Neural cell (in vitro differentiated cells): ENCODE results near the gene RPL41. TPM values are rescaled to one million over a fixed set of nuclear protein-coding genes. Genes with fewer than 3 reads are reported as not detected.
A peak's percentile ranks its signal among the peaks of the same experiment; 100 is the strongest.

ENCODE experiments used
- H2AFZ ChIP-seq: fragments of 200-600, 300-800 bp; sonication (generic), shearing (Covaris generic); 2 replicates; pipeline ENCODE4 v1.6.0; 2014; ENCODE audit warnings: low read depth, mild to moderate bottlenecking, antibody characterized with exemption, low read length, moderate library complexity
- H3F3A ChIP-seq: fragments of 200-600 bp; shearing (Covaris generic); 2 replicates; pipeline ENCODE4 v1.6.1; 2016; ENCODE audit warnings: mild to moderate bottlenecking, moderate library complexity, mixed read lengths, antibody characterized with exemption, low read length; ENCODE audit not compliant: insufficient read depth, poor library complexity, severe bottlenecking
- H3K27ac ChIP-seq: fragments of 200-600, 300-800 bp; sonication (generic), shearing (Covaris generic); 2 replicates; pipeline ENCODE4 v1.5.1; 2014; ENCODE audit warnings: mild to moderate bottlenecking, low read length, moderate library complexity
- H3K27me3 ChIP-seq: fragments of 300-800, 200-600 bp; sonication (generic), shearing (Covaris generic); 2 replicates; pipeline ENCODE4 v1.6.0; 2014; ENCODE audit warnings: mild to moderate bottlenecking, low read depth, low read length, moderate library complexity; ENCODE audit not compliant: insufficient read depth
- H3K36me3 ChIP-seq: fragments of 300-800, 200-600 bp; sonication (generic), shearing (Covaris generic); 2 replicates; pipeline ENCODE4 v1.5.1; 2014; ENCODE audit warnings: mild to moderate bottlenecking, antibody characterized with exemption, low read length, moderate library complexity; ENCODE audit not compliant: insufficient read depth
- H3K4me2 ChIP-seq: fragments of 300-800, 200-600 bp; sonication (generic), shearing (Covaris generic); 2 replicates; pipeline ENCODE4 v1.6.0; 2014; ENCODE audit warnings: mild to moderate bottlenecking, low read length
- H3K4me3 ChIP-seq: fragments of 300-800, 200-600 bp; sonication (generic), shearing (Covaris generic); 2 replicates; pipeline ENCODE4 v1.5.1; 2014; ENCODE audit warnings: mild to moderate bottlenecking, low read length, moderate library complexity
- H3K79me2 ChIP-seq: fragments of 200-600 bp; shearing (Covaris generic); replicated peaks from 2 replicates; pipeline ENCODE4 v1.6.0; 2014; ENCODE audit warnings: mild to moderate bottlenecking, low read length, moderate library complexity; ENCODE audit not compliant: insufficient read depth
- H3K9ac ChIP-seq: fragments of 300-800, 200-600 bp; sonication (generic), shearing (Covaris generic); 2 replicates; pipeline ENCODE4 v1.6.1; 2016; ENCODE audit warnings: mild to moderate bottlenecking, low read length, mixed read lengths
- H3K9me2 ChIP-seq: fragments of 200-600 bp; shearing (Covaris generic); 2 replicates; pipeline ENCODE4 v1.6.1; 2016; ENCODE audit warnings: mild to moderate bottlenecking, low read length, mixed read lengths; ENCODE audit not compliant: insufficient read depth
- H3K9me3 ChIP-seq: fragments of 200-600, 300-800 bp; sonication (generic), shearing (Covaris generic); 2 replicates; pipeline ENCODE4 v1.6.1; 2016; ENCODE audit warnings: mild to moderate bottlenecking, mixed run types, low read length, moderate library complexity, mixed read lengths
- H4K20me1 ChIP-seq: fragments of 200-600 bp; shearing (Covaris generic); 2 replicates; pipeline ENCODE4 v1.6.1; 2016; ENCODE audit warnings: mild to moderate bottlenecking, mixed run types; ENCODE audit not compliant: insufficient read depth
- EP300 ChIP-seq: fragments of 450-650 bp; conservative IDR thresholded peaks from 2 replicates; pipeline ENCODE4 v1.6.1; 2014; ENCODE audit warnings: antibody characterized with exemption, mild to moderate bottlenecking, moderate library complexity; ENCODE audit not compliant: poor library complexity, severe bottlenecking
- EZH2 ChIP-seq: fragments of 200-600, 300-800 bp; shearing (Covaris generic), sonication (generic); IDR thresholded peaks from 2 replicates; pipeline ENCODE4 v1.6.1; 2014; ENCODE audit warnings: antibody characterized with exemption, low read length, borderline replicate concordance, mild to moderate bottlenecking; ENCODE audit not compliant: insufficient read depth, poor library complexity, severe bottlenecking
- MXI1 ChIP-seq: fragments of 450-650 bp; conservative IDR thresholded peaks from 2 replicates; pipeline ENCODE4 v1.6.1; 2014; ENCODE audit warnings: antibody characterized with exemption, mild to moderate bottlenecking; ENCODE audit not compliant: poor library complexity, severe bottlenecking
- POLR2AphosphoS5 ChIP-seq: IDR thresholded peaks from 2 replicates; pipeline ENCODE4 v1.6.1; 2012
- RAD21 ChIP-seq: fragments of 450-650 bp; conservative IDR thresholded peaks from 2 replicates; pipeline ENCODE4 v1.6.1; 2014; ENCODE audit warnings: antibody characterized with exemption, mild to moderate bottlenecking, moderate library complexity
- SMC3 ChIP-seq: fragments of 450-650 bp; conservative IDR thresholded peaks from 2 replicates; pipeline ENCODE4 v1.6.1; 2014; ENCODE audit warnings: antibody characterized with exemption, mild to moderate bottlenecking, moderate library complexity; ENCODE audit not compliant: poor library complexity
- TAF1 ChIP-seq: IDR thresholded peaks from 2 replicates; pipeline ENCODE4 v1.6.1; 2012; ENCODE audit warnings: low read depth
- polyA plus RNA-seq: library from polyadenylated mRNA; depleted of rRNA; stranded (reverse); fragments of >200 nt; gene quantifications from 2 replicates; pipeline ENCODE4 v1.2.3, GENCODE V29; 2014
- TF ChIP-seq, protein P1 (sequence below): fragments of 450-650 bp; IDR thresholded peaks from 2 replicates; pipeline ENCODE4 v1.5.1; 2014; ENCODE audit warnings: antibody characterized with exemption, mild to moderate bottlenecking, moderate library complexity; ENCODE audit not compliant: poor library complexity, severe bottlenecking
- TF ChIP-seq, protein P2 (sequence below): IDR thresholded peaks from 2 replicates; pipeline ENCODE4 v1.6.1; 2012; ENCODE audit warnings: borderline replicate concordance

The RPL41 gene
- polyA plus RNA-seq, 1 donor from 2014 or later, result 2,186 TPM

DNA sequence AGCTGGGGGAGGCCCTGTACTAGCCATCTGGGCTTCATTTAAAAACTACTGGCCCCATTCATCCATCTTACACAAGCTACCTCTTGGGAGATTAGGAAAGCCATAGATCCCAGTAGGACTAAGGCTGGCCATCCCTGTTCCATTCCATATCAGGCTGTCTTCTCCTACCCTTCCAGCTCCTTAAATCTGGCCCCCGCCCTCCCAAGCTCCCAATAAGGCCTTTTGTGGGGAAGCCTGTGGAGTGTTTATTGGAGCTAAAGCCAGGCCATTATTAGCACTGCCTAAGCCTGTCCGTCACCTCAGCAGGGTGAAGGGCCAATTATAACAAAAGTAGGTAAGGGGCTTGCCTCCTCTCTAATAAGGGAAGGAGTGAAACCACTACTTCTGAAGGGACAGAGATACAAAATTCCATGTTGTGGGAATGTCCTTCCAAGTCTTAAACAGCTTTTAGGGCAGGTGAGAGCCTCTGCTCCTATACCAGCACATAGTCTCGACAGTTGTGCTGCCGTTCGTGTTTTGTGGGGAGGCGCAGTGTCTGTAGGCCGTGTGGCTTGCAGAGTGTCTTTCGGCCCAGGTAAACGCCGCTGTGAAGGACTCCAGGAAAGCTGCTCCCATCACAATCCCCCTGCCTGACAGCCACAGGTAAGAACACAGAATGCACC is 45.4 kb downstream of the RPL41 start:
- H3K9ac ChIP-seq, result no peak overlapping the region
- H3K36me3 ChIP-seq, result peaks cover 13% of the 10 kb centered on the region

DNA sequence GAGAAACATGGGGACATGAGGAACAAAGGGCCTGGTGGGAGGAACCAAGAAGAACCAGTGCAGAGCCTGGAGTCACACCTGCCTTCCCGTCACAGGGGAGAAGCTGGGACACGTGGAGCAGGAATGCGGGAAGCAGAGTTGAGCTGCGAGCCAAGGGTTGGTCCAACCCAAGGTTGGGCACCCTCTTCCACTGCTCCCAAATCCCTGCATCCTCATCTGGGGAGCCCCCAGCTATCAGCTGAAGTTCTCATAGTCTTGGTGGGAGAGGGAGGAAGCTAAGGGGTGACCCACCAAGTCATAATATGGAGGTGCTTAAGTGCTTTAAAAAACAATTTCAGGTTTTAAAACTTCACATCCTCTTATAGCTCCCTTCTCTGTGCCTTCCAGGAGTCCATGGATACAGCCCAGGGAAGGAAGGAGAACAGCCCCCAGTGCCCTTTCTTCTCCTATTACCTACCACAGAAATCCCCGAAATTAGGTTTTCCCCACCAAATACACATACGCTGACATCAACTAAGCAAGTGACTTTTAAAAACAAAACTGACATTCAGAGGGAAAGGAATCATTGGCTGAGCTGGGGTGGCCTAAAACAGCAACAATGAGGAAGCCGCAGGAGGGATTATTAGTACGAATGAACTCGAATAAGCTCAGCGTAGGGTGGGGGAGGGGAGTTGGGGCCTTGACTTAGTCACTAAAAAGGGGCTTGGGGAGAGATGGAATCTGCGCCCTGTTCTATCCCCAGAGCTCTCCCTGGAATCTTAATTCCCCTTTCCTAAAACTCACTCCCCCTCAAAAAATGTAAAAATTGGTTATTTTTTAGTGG is 46.2 kb downstream of the RPL41 start:
- no peak overlapping the region for H3K4me2 ChIP-seq
- peaks cover 26% of the 10 kb centered on the region for H3K79me2 ChIP-seq
- peaks cover 5% of the 10 kb centered on the region for H4K20me1 ChIP-seq
- no peaks in the 10 kb centered on the region for H3K9me2 ChIP-seq
- no peaks in the 10 kb centered on the region for H3K27me3 ChIP-seq
- H3K9ac ChIP-seq, result no peak overlapping the region
- H3K36me3 ChIP-seq, result peaks cover 13% of the 10 kb centered on the region
- H3K9me3 ChIP-seq, result no peaks in the 10 kb centered on the region
- no peak overlapping the region for H2AFZ ChIP-seq
- peaks cover 5% of the 10 kb centered on the region for H3F3A ChIP-seq
- TF ChIP-seq RAD21 (no peak), EZH2 (no peak), TAF1 (no peak), EP300 (no peak), MXI1 (no peak), SMC3 (no peak), POLR2AphosphoS5 (no peak)
- TF ChIP-seq, protein P1, sequence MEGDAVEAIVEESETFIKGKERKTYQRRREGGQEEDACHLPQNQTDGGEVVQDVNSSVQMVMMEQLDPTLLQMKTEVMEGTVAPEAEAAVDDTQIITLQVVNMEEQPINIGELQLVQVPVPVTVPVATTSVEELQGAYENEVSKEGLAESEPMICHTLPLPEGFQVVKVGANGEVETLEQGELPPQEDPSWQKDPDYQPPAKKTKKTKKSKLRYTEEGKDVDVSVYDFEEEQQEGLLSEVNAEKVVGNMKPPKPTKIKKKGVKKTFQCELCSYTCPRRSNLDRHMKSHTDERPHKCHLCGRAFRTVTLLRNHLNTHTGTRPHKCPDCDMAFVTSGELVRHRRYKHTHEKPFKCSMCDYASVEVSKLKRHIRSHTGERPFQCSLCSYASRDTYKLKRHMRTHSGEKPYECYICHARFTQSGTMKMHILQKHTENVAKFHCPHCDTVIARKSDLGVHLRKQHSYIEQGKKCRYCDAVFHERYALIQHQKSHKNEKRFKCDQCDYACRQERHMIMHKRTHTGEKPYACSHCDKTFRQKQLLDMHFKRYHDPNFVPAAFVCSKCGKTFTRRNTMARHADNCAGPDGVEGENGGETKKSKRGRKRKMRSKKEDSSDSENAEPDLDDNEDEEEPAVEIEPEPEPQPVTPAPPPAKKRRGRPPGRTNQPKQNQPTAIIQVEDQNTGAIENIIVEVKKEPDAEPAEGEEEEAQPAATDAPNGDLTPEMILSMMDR, result no peak
- TF ChIP-seq, protein P2, sequence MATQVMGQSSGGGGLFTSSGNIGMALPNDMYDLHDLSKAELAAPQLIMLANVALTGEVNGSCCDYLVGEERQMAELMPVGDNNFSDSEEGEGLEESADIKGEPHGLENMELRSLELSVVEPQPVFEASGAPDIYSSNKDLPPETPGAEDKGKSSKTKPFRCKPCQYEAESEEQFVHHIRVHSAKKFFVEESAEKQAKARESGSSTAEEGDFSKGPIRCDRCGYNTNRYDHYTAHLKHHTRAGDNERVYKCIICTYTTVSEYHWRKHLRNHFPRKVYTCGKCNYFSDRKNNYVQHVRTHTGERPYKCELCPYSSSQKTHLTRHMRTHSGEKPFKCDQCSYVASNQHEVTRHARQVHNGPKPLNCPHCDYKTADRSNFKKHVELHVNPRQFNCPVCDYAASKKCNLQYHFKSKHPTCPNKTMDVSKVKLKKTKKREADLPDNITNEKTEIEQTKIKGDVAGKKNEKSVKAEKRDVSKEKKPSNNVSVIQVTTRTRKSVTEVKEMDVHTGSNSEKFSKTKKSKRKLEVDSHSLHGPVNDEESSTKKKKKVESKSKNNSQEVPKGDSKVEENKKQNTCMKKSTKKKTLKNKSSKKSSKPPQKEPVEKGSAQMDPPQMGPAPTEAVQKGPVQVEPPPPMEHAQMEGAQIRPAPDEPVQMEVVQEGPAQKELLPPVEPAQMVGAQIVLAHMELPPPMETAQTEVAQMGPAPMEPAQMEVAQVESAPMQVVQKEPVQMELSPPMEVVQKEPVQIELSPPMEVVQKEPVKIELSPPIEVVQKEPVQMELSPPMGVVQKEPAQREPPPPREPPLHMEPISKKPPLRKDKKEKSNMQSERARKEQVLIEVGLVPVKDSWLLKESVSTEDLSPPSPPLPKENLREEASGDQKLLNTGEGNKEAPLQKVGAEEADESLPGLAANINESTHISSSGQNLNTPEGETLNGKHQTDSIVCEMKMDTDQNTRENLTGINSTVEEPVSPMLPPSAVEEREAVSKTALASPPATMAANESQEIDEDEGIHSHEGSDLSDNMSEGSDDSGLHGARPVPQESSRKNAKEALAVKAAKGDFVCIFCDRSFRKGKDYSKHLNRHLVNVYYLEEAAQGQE, result no peak
- H3K27ac ChIP-seq, result no peak overlapping the region
- no peak overlapping the region for H3K4me3 ChIP-seq

More for the DNA sequence above, 45.4 kb downstream of the RPL41 start:
- Histone ChIP-seq H3K27me3 (no peaks in the 10 kb centered on the region), H3K9me2 (no peaks in the 10 kb centered on the region), H3K79me2 (peaks cover 26% of the 10 kb centered on the region), H3K9me3 (no peaks in the 10 kb centered on the region), H2AFZ (no peak overlapping the region), H3K27ac (no peak overlapping the region), H3F3A (peaks cover 5% of the 10 kb centered on the region), H4K20me1 (peaks cover 5% of the 10 kb centered on the region), H3K4me2 (no peak overlapping the region), H3K4me3 (peak overlapping the region; percentile 79)
- TF ChIP-seq POLR2AphosphoS5, result no peak
- no peak for TF ChIP-seq EP300
- no peak for TF ChIP-seq MXI1
- TF ChIP-seq, protein P2, result no peak
- no peak for TF ChIP-seq EZH2
- TF ChIP-seq, protein P1, result no peak
